ENCODE results near the gene ELAVL2.
"Not testable (repeated sequence)": the region's sequence is repeated elsewhere in the genome, so short reads cannot be mapped to it uniquely, and the experiment has no call there.

The ELAVL2 gene

GRCh38 chr9:23723672-23724071, 102.4 kb downstream of the ELAVL2 start:
- in situ Hi-C loops (cut with MboI; ENCODE audit: low sequenced_read_pairs, unreplicated experiment), result no loop called here
- TF ChIP-seq CTCF (IDR thresholded peaks at IDR 0.05; ENCODE audit: borderline replicate concordance, control extremely low read depth, extremely low read depth, insufficient read depth, missing control alignments), result no peak
- DNase-seq (ENCODE audit: low spot score), result no peak

GRCh38 chr9:23723048-23723447, 103.0 kb downstream of the ELAVL2 start:
- in situ Hi-C loops (cut with MboI; ENCODE audit: low sequenced_read_pairs, unreplicated experiment); DNase-seq (ENCODE audit: low spot score): not testable (repeated sequence)

GRCh38 chr9:23721466-23721865, 104.6 kb downstream of the ELAVL2 start:
- no peak for DNase-seq (ENCODE audit: low spot score)
- no peak for TF ChIP-seq CTCF (IDR thresholded peaks at IDR 0.05; ENCODE audit: borderline replicate concordance, control extremely low read depth, extremely low read depth, insufficient read depth, missing control alignments)
- in situ Hi-C loops (cut with MboI; ENCODE audit: low sequenced_read_pairs, unreplicated experiment), result no loop called here

GRCh38 chr9:23717505-23717904, 108.5 kb downstream of the ELAVL2 start:
- in situ Hi-C loops (cut with MboI; ENCODE audit: low sequenced_read_pairs, unreplicated experiment), result no loop called here
- no peak for TF ChIP-seq CTCF (IDR thresholded peaks at IDR 0.05; ENCODE audit: borderline replicate concordance, control extremely low read depth, extremely low read depth, insufficient read depth, missing control alignments)
- DNase-seq (ENCODE audit: low spot score), result no peak

- in situ Hi-C loops (cut with MboI; ENCODE audit: low sequenced_read_pairs, unreplicated experiment), result no loop called here
- DNase-seq (ENCODE audit: low spot score), result no peak
- no peak for TF ChIP-seq CTCF (IDR thresholded peaks at IDR 0.05; ENCODE audit: borderline replicate concordance, control extremely low read depth, extremely low read depth, insufficient read depth, missing control alignments)
Measured at GRCh38 chr9:23707249-23707648, 118.8 kb downstream of the ELAVL2 start.

GRCh38 chr9:23702311-23702922, 123.6 kb downstream of the ELAVL2 start:
- TF ChIP-seq CTCF (IDR thresholded peaks at IDR 0.05; ENCODE audit: borderline replicate concordance, control extremely low read depth, extremely low read depth, insufficient read depth, missing control alignments), result no peak
- DNase-seq (ENCODE audit: low spot score), result no peak
- in situ Hi-C loops (cut with MboI; ENCODE audit: low sequenced_read_pairs, unreplicated experiment), result no loop called here

- no peak for DNase-seq (ENCODE audit: low spot score)
- no peak for TF ChIP-seq CTCF (IDR thresholded peaks at IDR 0.05; ENCODE audit: borderline replicate concordance, control extremely low read depth, extremely low read depth, insufficient read depth, missing control alignments)
- in situ Hi-C loops (cut with MboI; ENCODE audit: low sequenced_read_pairs, unreplicated experiment), result no loop called here
Measured at GRCh38 chr9:23701291-23701690, 124.7 kb downstream of the ELAVL2 start.

All from GM13976 (cell line).